SK-N-SH treated with all-trans-retinoic acid at 6 μM for 48 hours (cell line): ENCODE measurements around the gene DDB1.

Experiments used
- ATAC-seq: fragments of 200-7000 bp; cut with Tn5 transposase; 3 replicates; pipeline ENCODE4 v1.9.1; 2020; ENCODE audit warnings: mild to moderate bottlenecking, moderate library complexity
- ARNTL ChIP-seq: fragments of 450-650 bp; formaldehyde crosslinking; IDR thresholded peaks from 2 replicates; pipeline ENCODE4 v1.5.0; 2020; ENCODE audit warnings: low read depth, mild to moderate bottlenecking, moderate library complexity, borderline replicate concordance
- BACH2 ChIP-seq: fragments of 250-450 bp; sonication (Bioruptor Pico); IDR thresholded peaks from 2 replicates; pipeline ENCODE4 v1.9.0; 2021; ENCODE audit warnings: mild to moderate bottlenecking, borderline replicate concordance
- CSDC2 ChIP-seq: fragments of 250-450 bp; sonication (Bioruptor Pico); IDR thresholded peaks from 2 replicates; pipeline ENCODE4 v1.5.0; 2020; ENCODE audit warnings: mild to moderate bottlenecking, moderate library complexity
- ESRRG ChIP-seq: fragments of 250-450 bp; sonication (Bioruptor Pico); IDR thresholded peaks from 2 replicates; pipeline ENCODE4 v1.6.1; 2021; ENCODE audit warnings: mild to moderate bottlenecking
- GLIS3 ChIP-seq: fragments of 250-450 bp; sonication (Bioruptor Pico); IDR thresholded peaks from 2 replicates; pipeline ENCODE4 v1.5.0; 2020; ENCODE audit warnings: mild to moderate bottlenecking, moderate library complexity
- ISL1 ChIP-seq: fragments of 250-450 bp; sonication (Bioruptor Pico); IDR thresholded peaks from 2 replicates; pipeline ENCODE4 v2.1.2; 2022; ENCODE audit warnings: mild to moderate bottlenecking, moderate library complexity
- OSR1 ChIP-seq: fragments of 250-450 bp; sonication (Bioruptor Pico); IDR thresholded peaks from 2 replicates; pipeline ENCODE4 v1.8.0; 2022; ENCODE audit warnings: moderate library complexity, mild to moderate bottlenecking, inconsistent platforms
- PPARA ChIP-seq: fragments of 250-450 bp; sonication (Bioruptor Pico); IDR thresholded peaks from 2 replicates; pipeline ENCODE4 v1.5.0; 2020; ENCODE audit warnings: mild to moderate bottlenecking, borderline replicate concordance
- RARB ChIP-seq: fragments of 250-450 bp; sonication (Bioruptor Pico); IDR thresholded peaks from 2 replicates; pipeline ENCODE4 v1.8.0; 2021; ENCODE audit warnings: mild to moderate bottlenecking, moderate library complexity
- SNAI2 ChIP-seq: fragments of 250-450 bp; sonication (Bioruptor Pico); IDR thresholded peaks from 2 replicates; pipeline ENCODE4 v1.5.0; 2020; ENCODE audit warnings: mild to moderate bottlenecking, moderate library complexity
- TCF4 ChIP-seq: fragments of 250-450 bp; sonication (Bioruptor Pico); IDR thresholded peaks from 2 replicates; pipeline ENCODE4 v1.8.0; 2021; ENCODE audit warnings: mild to moderate bottlenecking, moderate library complexity, borderline replicate concordance
- TOX ChIP-seq: fragments of 250-450 bp; sonication (Bioruptor Pico); IDR thresholded peaks from 2 replicates; pipeline ENCODE4 v1.8.0; 2021; ENCODE audit warnings: mild to moderate bottlenecking, moderate library complexity, borderline replicate concordance
- ZC3H10 ChIP-seq: fragments of 250-450 bp; sonication (Bioruptor Pico); IDR thresholded peaks from 2 replicates; pipeline ENCODE4 v1.5.1; 2021; ENCODE audit warnings: mild to moderate bottlenecking, moderate library complexity
- ZFP3 ChIP-seq: fragments of 250-450 bp; sonication (Bioruptor Pico); IDR thresholded peaks from 2 replicates; pipeline ENCODE4 v1.5.0; 2020; ENCODE audit warnings: mild to moderate bottlenecking, moderate library complexity
- ZFP30 ChIP-seq: fragments of 450-650 bp; formaldehyde crosslinking; IDR thresholded peaks from 2 replicates; pipeline ENCODE4 v1.5.0; 2022; ENCODE audit warnings: mild to moderate bottlenecking, moderate library complexity
- ZNF565 ChIP-seq: fragments of 450-650 bp; formaldehyde crosslinking; conservative IDR thresholded peaks from 2 replicates; pipeline ENCODE4 v1.5.0; 2020; ENCODE audit warnings: low read depth, mild to moderate bottlenecking, moderate library complexity
- ZNF70 ChIP-seq: fragments of 450-650 bp; formaldehyde crosslinking; IDR thresholded peaks from 2 replicates; pipeline ENCODE4 v1.5.0; 2020; ENCODE audit warnings: mild to moderate bottlenecking, moderate library complexity
- ZNF8 ChIP-seq: fragments of 450-650 bp; formaldehyde crosslinking; IDR thresholded peaks from 2 replicates; pipeline ENCODE4 v1.5.0; 2020; ENCODE audit warnings: mild to moderate bottlenecking, moderate library complexity
- TF ChIP-seq, protein P1 (sequence below): fragments of 250-450 bp; sonication (Bioruptor Pico); IDR thresholded peaks from 2 replicates; pipeline ENCODE4 v1.8.0; 2021; ENCODE audit warnings: low read depth, mild to moderate bottlenecking, moderate library complexity, borderline replicate concordance
- TF ChIP-seq, protein P2 (sequence below): fragments of 250-450 bp; sonication (Bioruptor Pico); IDR thresholded peaks from 2 replicates; pipeline ENCODE4 v1.5.1; 2021; ENCODE audit warnings: mild to moderate bottlenecking, moderate library complexity
- TF ChIP-seq, protein P3 (sequence below): fragments of 250-450 bp; sonication (Bioruptor Pico); IDR thresholded peaks from 2 replicates; pipeline ENCODE4 v1.8.0; 2020; ENCODE audit warnings: mild to moderate bottlenecking, moderate library complexity, borderline replicate concordance
- TF ChIP-seq, protein P4 (sequence below): fragments of 250-450 bp; sonication (Bioruptor Pico); IDR thresholded peaks from 2 replicates; pipeline ENCODE4 v1.5.1; 2020; ENCODE audit warnings: low read depth, mild to moderate bottlenecking, moderate library complexity

DDB1 gene

DNA sequence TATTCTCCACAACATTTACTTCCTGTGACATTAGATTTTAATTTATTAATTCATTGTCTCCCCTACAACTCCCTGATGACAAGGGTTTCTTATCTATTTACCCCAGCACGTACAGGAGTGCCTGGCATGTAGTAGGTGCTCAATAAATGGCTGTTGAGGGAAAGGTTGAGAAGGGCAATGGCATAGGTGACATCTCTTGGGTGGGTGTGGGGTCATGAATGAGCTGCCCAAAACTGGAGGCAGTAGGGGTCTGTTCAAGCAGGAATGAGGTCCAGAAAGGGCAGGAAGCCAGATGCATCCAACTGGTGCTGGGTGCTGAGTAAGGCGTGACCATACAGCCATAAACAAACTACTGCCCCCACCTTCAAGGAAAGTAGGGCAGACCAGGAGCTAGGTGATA lies 40.5 kb downstream of the DDB1 start:
- TF ChIP-seq ARNTL (CRISPR knock-in tag) (no peak), ISL1 (no peak), ZFP3 (no peak), SNAI2 (CRISPR knock-in tag) (no peak), BACH2 (CRISPR knock-in tag) (no peak), ESRRG (no peak), ZNF70 (no peak), ZC3H10 (CRISPR knock-in tag) (no peak), ZNF8 (no peak), ZFP30 (CRISPR knock-in tag) (no peak), CSDC2 (no peak), ZNF565 (no peak), RARB (no peak), OSR1 (CRISPR knock-in tag) (no peak), GLIS3 (CRISPR knock-in tag) (no peak)
- TF ChIP-seq, protein P1, sequence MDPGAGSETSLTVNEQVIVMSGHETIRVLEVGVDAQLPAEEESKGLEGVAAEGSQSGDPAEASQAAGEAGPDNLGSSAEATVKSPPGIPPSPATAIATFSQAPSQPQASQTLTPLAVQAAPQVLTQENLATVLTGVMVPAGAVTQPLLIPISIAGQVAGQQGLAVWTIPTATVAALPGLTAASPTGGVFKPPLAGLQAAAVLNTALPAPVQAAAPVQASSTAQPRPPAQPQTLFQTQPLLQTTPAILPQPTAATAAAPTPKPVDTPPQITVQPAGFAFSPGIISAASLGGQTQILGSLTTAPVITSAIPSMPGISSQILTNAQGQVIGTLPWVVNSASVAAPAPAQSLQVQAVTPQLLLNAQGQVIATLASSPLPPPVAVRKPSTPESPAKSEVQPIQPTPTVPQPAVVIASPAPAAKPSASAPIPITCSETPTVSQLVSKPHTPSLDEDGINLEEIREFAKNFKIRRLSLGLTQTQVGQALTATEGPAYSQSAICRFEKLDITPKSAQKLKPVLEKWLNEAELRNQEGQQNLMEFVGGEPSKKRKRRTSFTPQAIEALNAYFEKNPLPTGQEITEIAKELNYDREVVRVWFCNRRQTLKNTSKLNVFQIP (CRISPR knock-in tag): no peak
- TF ChIP-seq, protein P2, sequence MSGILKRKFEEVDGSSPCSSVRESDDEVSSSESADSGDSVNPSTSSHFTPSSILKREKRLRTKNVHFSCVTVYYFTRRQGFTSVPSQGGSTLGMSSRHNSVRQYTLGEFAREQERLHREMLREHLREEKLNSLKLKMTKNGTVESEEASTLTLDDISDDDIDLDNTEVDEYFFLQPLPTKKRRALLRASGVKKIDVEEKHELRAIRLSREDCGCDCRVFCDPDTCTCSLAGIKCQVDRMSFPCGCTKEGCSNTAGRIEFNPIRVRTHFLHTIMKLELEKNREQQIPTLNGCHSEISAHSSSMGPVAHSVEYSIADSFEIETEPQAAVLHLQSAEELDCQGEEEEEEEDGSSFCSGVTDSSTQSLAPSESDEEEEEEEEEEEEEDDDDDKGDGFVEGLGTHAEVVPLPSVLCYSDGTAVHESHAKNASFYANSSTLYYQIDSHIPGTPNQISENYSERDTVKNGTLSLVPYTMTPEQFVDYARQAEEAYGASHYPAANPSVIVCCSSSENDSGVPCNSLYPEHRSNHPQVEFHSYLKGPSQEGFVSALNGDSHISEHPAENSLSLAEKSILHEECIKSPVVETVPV (CRISPR knock-in tag): no peak
- TF ChIP-seq, protein P3, sequence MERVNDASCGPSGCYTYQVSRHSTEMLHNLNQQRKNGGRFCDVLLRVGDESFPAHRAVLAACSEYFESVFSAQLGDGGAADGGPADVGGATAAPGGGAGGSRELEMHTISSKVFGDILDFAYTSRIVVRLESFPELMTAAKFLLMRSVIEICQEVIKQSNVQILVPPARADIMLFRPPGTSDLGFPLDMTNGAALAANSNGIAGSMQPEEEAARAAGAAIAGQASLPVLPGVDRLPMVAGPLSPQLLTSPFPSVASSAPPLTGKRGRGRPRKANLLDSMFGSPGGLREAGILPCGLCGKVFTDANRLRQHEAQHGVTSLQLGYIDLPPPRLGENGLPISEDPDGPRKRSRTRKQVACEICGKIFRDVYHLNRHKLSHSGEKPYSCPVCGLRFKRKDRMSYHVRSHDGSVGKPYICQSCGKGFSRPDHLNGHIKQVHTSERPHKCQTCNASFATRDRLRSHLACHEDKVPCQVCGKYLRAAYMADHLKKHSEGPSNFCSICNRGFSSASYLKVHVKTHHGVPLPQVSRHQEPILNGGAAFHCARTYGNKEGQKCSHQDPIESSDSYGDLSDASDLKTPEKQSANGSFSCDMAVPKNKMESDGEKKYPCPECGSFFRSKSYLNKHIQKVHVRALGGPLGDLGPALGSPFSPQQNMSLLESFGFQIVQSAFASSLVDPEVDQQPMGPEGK (CRISPR knock-in tag): no peak
- TF ChIP-seq, protein P4, sequence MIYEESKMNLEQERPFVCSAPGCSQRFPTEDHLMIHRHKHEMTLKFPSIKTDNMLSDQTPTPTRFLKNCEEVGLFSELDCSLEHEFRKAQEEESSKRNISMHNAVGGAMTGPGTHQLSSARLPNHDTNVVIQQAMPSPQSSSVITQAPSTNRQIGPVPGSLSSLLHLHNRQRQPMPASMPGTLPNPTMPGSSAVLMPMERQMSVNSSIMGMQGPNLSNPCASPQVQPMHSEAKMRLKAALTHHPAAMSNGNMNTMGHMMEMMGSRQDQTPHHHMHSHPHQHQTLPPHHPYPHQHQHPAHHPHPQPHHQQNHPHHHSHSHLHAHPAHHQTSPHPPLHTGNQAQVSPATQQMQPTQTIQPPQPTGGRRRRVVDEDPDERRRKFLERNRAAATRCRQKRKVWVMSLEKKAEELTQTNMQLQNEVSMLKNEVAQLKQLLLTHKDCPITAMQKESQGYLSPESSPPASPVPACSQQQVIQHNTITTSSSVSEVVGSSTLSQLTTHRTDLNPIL (CRISPR knock-in tag): no peak
- ATAC-seq: no peak

DNA sequence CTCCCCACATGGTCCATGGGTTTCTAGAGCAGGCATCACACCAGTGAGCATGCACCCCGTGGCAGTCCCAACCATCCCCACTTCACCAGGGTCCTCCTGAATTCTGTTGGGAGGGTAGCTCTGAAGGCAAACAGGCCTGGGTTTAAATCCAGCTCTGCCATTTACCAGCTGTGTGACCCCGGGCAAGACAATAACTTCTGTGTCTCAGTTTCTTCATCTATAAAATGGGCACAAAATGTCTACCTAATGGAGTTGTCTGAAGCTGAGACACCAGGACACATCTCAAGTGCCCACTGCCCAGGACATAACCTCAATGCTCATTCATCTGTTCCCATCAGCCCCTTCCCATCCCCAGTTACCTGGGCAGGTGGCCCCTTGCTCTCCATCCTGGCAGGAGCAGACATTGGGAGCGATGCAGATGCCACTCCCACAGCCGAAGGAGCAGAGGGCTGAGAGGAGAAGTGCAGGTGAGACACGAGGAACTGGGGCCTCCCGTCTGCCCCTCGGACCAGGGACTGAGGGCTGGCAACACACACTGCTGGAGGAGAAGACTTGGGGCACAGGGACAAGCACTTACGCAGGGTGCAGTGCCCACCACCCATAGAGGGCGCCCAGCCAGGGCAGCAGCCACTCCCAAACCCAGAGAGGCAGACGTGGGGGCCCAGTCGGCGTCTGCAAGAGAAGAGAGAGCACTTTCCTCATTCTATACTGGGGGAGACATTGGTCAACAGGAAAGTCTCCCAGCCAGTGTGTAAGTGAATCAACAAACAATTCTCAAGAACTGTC lies 41.8 kb downstream of the DDB1 start:
- ATAC-seq: no peak
- TF ChIP-seq, protein P3 (CRISPR knock-in tag): no peak
- TF ChIP-seq, protein P4 (CRISPR knock-in tag): no peak
- TF ChIP-seq ESRRG: no peak
- no peak for TF ChIP-seq RARB
- no peak for TF ChIP-seq GLIS3 (CRISPR knock-in tag)
- TF ChIP-seq ISL1: no peak
- TF ChIP-seq TCF4 (CRISPR knock-in tag): no peak
- no peak for TF ChIP-seq BACH2 (CRISPR knock-in tag)
- TF ChIP-seq, protein P1 (CRISPR knock-in tag): no peak
- TF ChIP-seq OSR1 (CRISPR knock-in tag): no peak
- no peak for TF ChIP-seq TOX (CRISPR knock-in tag)
- no peak for TF ChIP-seq CSDC2
- TF ChIP-seq ZFP3: no peak
- no peak for TF ChIP-seq ARNTL (CRISPR knock-in tag)
- TF ChIP-seq PPARA (CRISPR knock-in tag): no peak
- TF ChIP-seq ZNF8: no peak
